Osteocyte (in vitro differentiated cells): ENCODE results near the gene NIPSNAP2. TPM values are rescaled to one million over a fixed set of nuclear protein-coding genes. Genes with fewer than 3 reads are reported as not detected.
A peak's percentile ranks its signal among the peaks of the same experiment; 100 is the strongest.

ENCODE experiments used
- DNase-seq: peaks from one replicate; pipeline ENCODE4 v3.0.0; 2021; ENCODE audit warnings: mixed read lengths; ENCODE audit not compliant: unreplicated experiment; ENCODE audit errors: extremely low spot score
- H3K27ac Mint-ChIP-seq: one replicate; pipeline ENCODE4 v1.8.0; 2021; ENCODE audit warnings: mild to moderate bottlenecking, mixed read lengths; ENCODE audit not compliant: unreplicated experiment
- H3K27me3 Mint-ChIP-seq: one replicate; pipeline ENCODE4 v1.8.0; 2021; ENCODE audit warnings: mixed read lengths; ENCODE audit not compliant: unreplicated experiment
- H3K36me3 Mint-ChIP-seq: one replicate; pipeline ENCODE4 v1.8.0; 2021; ENCODE audit warnings: mixed read lengths; ENCODE audit not compliant: unreplicated experiment
- H3K4me1 Mint-ChIP-seq: one replicate; pipeline ENCODE4 v1.8.0; 2021; ENCODE audit warnings: mixed read lengths; ENCODE audit not compliant: unreplicated experiment
- H3K4me3 Mint-ChIP-seq: one replicate; pipeline ENCODE4 v1.8.0; 2021; ENCODE audit warnings: mild to moderate bottlenecking, moderate library complexity, mixed read lengths; ENCODE audit not compliant: unreplicated experiment
- H3K9me3 Mint-ChIP-seq: one replicate; pipeline ENCODE4 v1.8.0; 2021; ENCODE audit warnings: mixed read lengths; ENCODE audit not compliant: unreplicated experiment
- CTCF ChIP-seq: fragments of 200-600 bp; sonication (generic); IDR thresholded peaks from 2 replicates; pipeline ENCODE4 v1.5.0; 2021; ENCODE audit warnings: antibody characterized with exemption, mild to moderate bottlenecking, moderate library complexity
- total RNA-seq: library from RNA; stranded (reverse); gene quantifications from 2 replicates; pipeline ENCODE4 v1.2.1, GENCODE V29; 2021

NIPSNAP2 gene
- total RNA-seq, 1 donor from 2014 or later = 52.9 TPM

GRCh38 chr7:55966851-55967250, 2.5 kb downstream of the NIPSNAP2 start:
- no peak overlapping the region for H3K4me3 Mint-ChIP-seq
- TF ChIP-seq CTCF = no peak
- peak overlapping the region; percentile 34 for H3K27ac Mint-ChIP-seq
- H3K36me3 Mint-ChIP-seq = peaks cover 22% of the 10 kb centered on the region
- peaks cover 24% of the 10 kb centered on the region for H3K4me1 Mint-ChIP-seq
- H3K9me3 Mint-ChIP-seq = no peaks in the 10 kb centered on the region
- DNase-seq = no peak
- no peaks in the 10 kb centered on the region for H3K27me3 Mint-ChIP-seq

- Mint-ChIP-seq H3K9me3 (no peaks in the 10 kb centered on the region), H3K36me3 (peaks cover 22% of the 10 kb centered on the region), H3K27ac (no peak overlapping the region), H3K4me3 (no peak overlapping the region), H3K4me1 (peaks cover 16% of the 10 kb centered on the region), H3K27me3 (no peaks in the 10 kb centered on the region)
- no peak for DNase-seq
- no peak for TF ChIP-seq CTCF
These were observed 5.0 kb downstream of the NIPSNAP2 start for GRCh38 chr7:55969391-55969790.

GRCh38 chr7:55970561-55970960, 6.2 kb downstream of the NIPSNAP2 start:
- Mint-ChIP-seq H3K27me3 (no peaks in the 10 kb centered on the region), H3K27ac (no peak overlapping the region), H3K4me1 (peaks cover 13% of the 10 kb centered on the region), H3K36me3 (peaks cover 22% of the 10 kb centered on the region), H3K9me3 (no peaks in the 10 kb centered on the region), H3K4me3 (no peak overlapping the region)
- DNase-seq = no peak
- no peak for TF ChIP-seq CTCF

- no peak overlapping the region for H3K27ac Mint-ChIP-seq
- no peak for TF ChIP-seq CTCF
- DNase-seq = no peak
- H3K36me3 Mint-ChIP-seq = peaks cover 22% of the 10 kb centered on the region
- H3K4me1 Mint-ChIP-seq = peaks cover 9% of the 10 kb centered on the region
- H3K27me3 Mint-ChIP-seq = no peaks in the 10 kb centered on the region
- no peaks in the 10 kb centered on the region for H3K9me3 Mint-ChIP-seq
- no peak overlapping the region for H3K4me3 Mint-ChIP-seq
These were observed 6.6 kb downstream of the NIPSNAP2 start for GRCh38 chr7:55970978-55971377.

- Mint-ChIP-seq H3K27ac (no peak overlapping the region), H3K27me3 (no peaks in the 10 kb centered on the region), H3K36me3 (peaks cover 15% of the 10 kb centered on the region), H3K4me1 (peaks cover 27% of the 10 kb centered on the region), H3K4me3 (no peak overlapping the region), H3K9me3 (no peaks in the 10 kb centered on the region)
- TF ChIP-seq CTCF = no peak
- no peak for DNase-seq
These were observed 9.4 kb downstream of the NIPSNAP2 start for GRCh38 chr7:55973747-55974250.
